KMS-11 (cell line): Measurements from ENCODE around the gene CD6.
"Not testable (repeated sequence)": the region's sequence is repeated elsewhere in the genome, so short reads cannot be mapped to it uniquely, and the experiment has no call there.

Experiments used
- H2AFZ ChIP-seq: fragments of 200-600 bp; sonication (generic); 2 replicates; pipeline ENCODE4 v1.6.1; 2016; ENCODE audit warnings: antibody characterized with exemption, mixed run types, low read depth
- H3K27ac ChIP-seq: fragments of 200-600 bp; sonication (generic); 2 replicates; pipeline ENCODE4 v1.6.1; 2016; ENCODE audit warnings: mild to moderate bottlenecking, mixed run types
- H3K27me3 ChIP-seq: fragments of 200-600 bp; sonication (generic); 2 replicates; pipeline ENCODE4 v1.6.1; 2017; ENCODE audit warnings: mild to moderate bottlenecking, low read depth, mixed run types, moderate library complexity; ENCODE audit not compliant: insufficient read depth
- H3K36me3 ChIP-seq: fragments of 200-600 bp; sonication (generic); 2 replicates; pipeline ENCODE4 v1.6.1; 2017; ENCODE audit warnings: mild to moderate bottlenecking, mixed run types; ENCODE audit not compliant: insufficient read depth
- H3K4me1 ChIP-seq: fragments of 200-600 bp; sonication (generic); 2 replicates; pipeline ENCODE4 v1.6.1; 2016; ENCODE audit warnings: mild to moderate bottlenecking, low read depth, mixed run types; ENCODE audit not compliant: poor library complexity, severe bottlenecking
- H3K4me2 ChIP-seq: fragments of 200-600 bp; sonication (generic); 2 replicates; pipeline ENCODE4 v1.7.0; 2016; ENCODE audit warnings: mild to moderate bottlenecking, mixed run types
- H3K4me3 ChIP-seq: fragments of 200-600 bp; sonication (generic); IDR thresholded peaks from 2 replicates; pipeline ENCODE4 v1.6.1; 2017; ENCODE audit warnings: low read depth, low read length, mixed read lengths; ENCODE audit not compliant: insufficient read depth
- H3K79me2 ChIP-seq: fragments of 200-600 bp; sonication (generic); 2 replicates; pipeline ENCODE4 v1.6.1; 2016; ENCODE audit warnings: low read depth, mixed run types; ENCODE audit not compliant: insufficient read depth
- H3K9ac ChIP-seq: fragments of 200-600 bp; sonication (generic); 2 replicates; pipeline ENCODE4 v1.6.1; 2016; ENCODE audit warnings: mild to moderate bottlenecking, mixed run types
- H4K20me1 ChIP-seq: fragments of 200-600 bp; sonication (generic); 2 replicates; pipeline ENCODE4 v1.6.1; 2016; ENCODE audit warnings: mild to moderate bottlenecking, mixed run types; ENCODE audit not compliant: insufficient read depth
- CTCF ChIP-seq: fragments of 200-600 bp; sonication (generic); conservative IDR thresholded peaks from 2 replicates; pipeline ENCODE4 v1.6.1; 2017; ENCODE audit warnings: low read depth, mild to moderate bottlenecking, antibody characterized with exemption, low read length, moderate library complexity, mixed read lengths

Gene CD6

GRCh38 chr11:61058583-61059259 lies 87.2 kb downstream of the CD6 start:
- H2AFZ ChIP-seq = no peak overlapping the region
- no peak for TF ChIP-seq CTCF
- no peaks in the 10 kb centered on the region for H3K36me3 ChIP-seq
- H3K4me3 ChIP-seq = no peak overlapping the region
- H3K27me3 ChIP-seq = no peaks in the 10 kb centered on the region
- H3K9ac ChIP-seq = no peak overlapping the region
- H3K4me2 ChIP-seq = no peak overlapping the region
- H3K79me2 ChIP-seq = no peaks in the 10 kb centered on the region
- H3K27ac ChIP-seq = no peak overlapping the region
- H4K20me1 ChIP-seq = no peaks in the 10 kb centered on the region
- H3K4me1 ChIP-seq = peaks cover 38% of the 10 kb centered on the region

GRCh38 chr11:61059260-61059752 lies 87.8 kb downstream of the CD6 start:
- Histone ChIP-seq H4K20me1 (no peaks in the 10 kb centered on the region), H3K79me2 (no peaks in the 10 kb centered on the region), H3K27ac (no peak overlapping the region), H3K36me3 (no peaks in the 10 kb centered on the region), H2AFZ (no peak overlapping the region), H3K9ac (no peak overlapping the region), H3K4me1 (peaks cover 38% of the 10 kb centered on the region), H3K4me2 (no peak overlapping the region; the same call in 1 of the 2 replicates), H3K27me3 (no peaks in the 10 kb centered on the region), H3K4me3 (no peak overlapping the region)
- no peak for TF ChIP-seq CTCF

- Histone ChIP-seq H4K20me1 (no peaks in the 10 kb centered on the region), H3K4me1 (peaks cover 38% of the 10 kb centered on the region), H2AFZ (peak overlapping the region; percentile 68), H3K4me3 (no peak overlapping the region), H3K36me3 (no peaks in the 10 kb centered on the region), H3K9ac (peak overlapping the region; percentile 64), H3K27ac (peak overlapping the region; percentile 84), H3K79me2 (no peaks in the 10 kb centered on the region), H3K27me3 (no peaks in the 10 kb centered on the region), H3K4me2 (peak overlapping the region; percentile 72)
- no peak for TF ChIP-seq CTCF
These were observed 89.8 kb downstream of the CD6 start for GRCh38 chr11:61061081-61061826.

- Histone ChIP-seq H3K4me3 (no peak overlapping the region), H3K27me3 (no peaks in the 10 kb centered on the region), H3K9ac (no peak overlapping the region), H3K36me3 (no peaks in the 10 kb centered on the region), H3K4me1 (peaks cover 38% of the 10 kb centered on the region), H3K27ac (peak overlapping the region; percentile 84; the same call in 1 of the 2 replicates), H4K20me1 (no peaks in the 10 kb centered on the region), H3K79me2 (no peaks in the 10 kb centered on the region), H3K4me2 (no peak overlapping the region; the same call in 1 of the 2 replicates), H2AFZ (no peak overlapping the region)
- TF ChIP-seq CTCF = no peak
These were observed 90.9 kb downstream of the CD6 start for GRCh38 chr11:61062181-61062930.

DNA sequence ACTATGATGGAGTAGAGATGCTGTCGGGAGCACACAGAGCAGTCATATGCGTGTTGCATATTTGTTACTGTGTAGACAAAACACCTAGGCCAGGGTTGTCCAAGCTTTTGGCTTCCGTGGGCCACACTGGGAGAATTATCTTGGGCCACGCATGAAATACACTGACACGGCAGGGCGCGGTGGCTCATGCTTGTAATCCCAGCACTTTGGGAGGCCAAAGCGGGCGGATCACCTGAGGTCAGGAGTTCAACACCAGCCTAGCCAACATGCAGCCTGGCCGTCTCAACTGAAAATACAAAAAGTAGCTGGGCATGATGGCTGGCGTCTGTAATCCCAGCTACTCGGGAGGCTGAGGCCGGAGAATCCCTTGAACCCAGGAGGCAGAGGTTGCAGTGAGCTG lies 93.8 kb downstream of the CD6 start:
- H3K4me3 ChIP-seq, H4K20me1 ChIP-seq, H3K27me3 ChIP-seq, H3K79me2 ChIP-seq, H3K36me3 ChIP-seq, H3K27ac ChIP-seq, H3K9ac ChIP-seq, H2AFZ ChIP-seq, H3K4me2 ChIP-seq: not testable (repeated sequence)
- H3K4me1 ChIP-seq = peaks cover 22% of the 10 kb centered on the region
